HG02571 (cell line): ENCODE data around the gene CCDC137.

ENCODE experiments used
- ATAC-seq: cut with Tn5 transposase; IDR thresholded peaks from one replicate; pipeline ENCODE4 v1.9.1; 2021; ENCODE audit warnings: mild to moderate bottlenecking, moderate library complexity; ENCODE audit not compliant: unreplicated experiment

The CCDC137 gene

GRCh38 chr17:81700353-81701287 is 34.1 kb downstream of the CCDC137 start:
- ATAC-seq: no peak

- ATAC-seq: no peak
Observed at GRCh38 chr17:81701288-81702071, 34.9 kb downstream of the CCDC137 start.

- ATAC-seq: peak; percentile 76
Observed at GRCh38 chr17:81702934-81703746, 36.6 kb downstream of the CCDC137 start, which contains the start of gene MRPL12. Gene MRPL12, plus strand, starts transcription at chr17:81703367. Its CDS starts 135 bp downstream, at chr17:81703502.

- ATAC-seq: no peak
Observed at GRCh38 chr17:81703747-81704654, 37.5 kb downstream of the CCDC137 start.

GRCh38 chr17:81705518-81706231 is 39.1 kb downstream of the CCDC137 start:
- ATAC-seq: no peak

GRCh38 chr17:81706232-81706611 is 39.7 kb downstream of the CCDC137 start:
- ATAC-seq: no peak

GRCh38 chr17:81706757-81707624 is 40.5 kb downstream of the CCDC137 start:
- no peak for ATAC-seq

GRCh38 chr17:81707725-81708646 is 41.4 kb downstream of the CCDC137 start:
- no peak for ATAC-seq

- ATAC-seq: no peak
Observed at GRCh38 chr17:81708739-81709185, 42.2 kb downstream of the CCDC137 start.

- ATAC-seq: no peak
Observed at GRCh38 chr17:81710514-81711308, 44.2 kb downstream of the CCDC137 start.

GRCh38 chr17:81711814-81712467 is 45.4 kb downstream of the CCDC137 start, which contains the start of gene SLC25A10:
Gene SLC25A10, plus strand, starts transcription at chr17:81712284. Its CDS starts 143 bp downstream, at chr17:81712427.
- ATAC-seq: peak; percentile 55

- peak; percentile 2 for ATAC-seq
Observed at GRCh38 chr17:81712468-81713003, 46.0 kb downstream of the CCDC137 start.

GRCh38 chr17:81713004-81713555 is 46.5 kb downstream of the CCDC137 start:
- no peak for ATAC-seq

GRCh38 chr17:81713556-81714411 is 47.2 kb downstream of the CCDC137 start:
- no peak for ATAC-seq
